ENCODE results near the gene PERM1.
"Not testable (repeated sequence)": the region's sequence is repeated elsewhere in the genome, so short reads cannot be mapped to it uniquely, and the experiment has no call there.

The PERM1 gene

GRCh38 chr1:996851-997712 lies 15.2 kb upstream of the PERM1 start:
- DNase-seq, result no peak

- no peak for DNase-seq
Measured at GRCh38 chr1:995665-996633, 14.1 kb upstream of the PERM1 start.

GRCh38 chr1:994546-994945 lies 12.7 kb upstream of the PERM1 start:
- not testable (repeated sequence) for DNase-seq

- DNase-seq, result no peak
Measured at GRCh38 chr1:993379-993995, 11.6 kb upstream of the PERM1 start.

- DNase-seq, result no peak
Measured at GRCh38 chr1:992362-992761, 10.5 kb upstream of the PERM1 start.

GRCh38 chr1:991895-992294 lies 10.0 kb upstream of the PERM1 start:
- DNase-seq, result no peak

GRCh38 chr1:991275-991674 lies 9.4 kb upstream of the PERM1 start:
- DNase-seq, result not testable (repeated sequence)

GRCh38 chr1:988061-988460 lies 6.2 kb upstream of the PERM1 start:
- not testable (repeated sequence) for DNase-seq

- no peak for DNase-seq
Measured at GRCh38 chr1:985126-985525, 3.2 kb upstream of the PERM1 start.

- DNase-seq, result no peak
Measured at GRCh38 chr1:984476-984814, 2.6 kb upstream of the PERM1 start.

- DNase-seq, result peak in 1 of 2 donors; percentile 27
Measured at GRCh38 chr1:983798-984475, 2.0 kb upstream of the PERM1 start.

- DNase-seq, result no peak
Measured at GRCh38 chr1:982765-983436, 1.0 kb upstream of the PERM1 start.

GRCh38 chr1:981491-981954 lies 370 bp downstream of the PERM1 start:
- no peak for DNase-seq

GRCh38 chr1:980602-981395 lies 1.1 kb downstream of the PERM1 start:
- DNase-seq, result no peak

GRCh38 chr1:980137-980571 lies 1.7 kb downstream of the PERM1 start:
- DNase-seq, result no peak

GRCh38 chr1:979744-980072 lies 2.2 kb downstream of the PERM1 start:
- no peak for DNase-seq

GRCh38 chr1:978835-979743 lies 2.8 kb downstream of the PERM1 start:
- DNase-seq, result no peak

GRCh38 chr1:978069-978834 lies 3.6 kb downstream of the PERM1 start:
- no peak for DNase-seq

GRCh38 chr1:976791-977190 lies 5.1 kb downstream of the PERM1 start:
- not testable (repeated sequence) for DNase-seq

All from bone marrow (tissue), 2 donors.